ENCODE results near the gene PDE4D. TPM values are rescaled to one million over a fixed set of nuclear protein-coding genes. Genes with fewer than 3 reads are reported as not detected.

PDE4D gene
- total and polyA plus RNA-seq, 2 of the 4 experiments (the other 2 are of a cell fraction) = 1.4 to 7.9 TPM

DNA sequence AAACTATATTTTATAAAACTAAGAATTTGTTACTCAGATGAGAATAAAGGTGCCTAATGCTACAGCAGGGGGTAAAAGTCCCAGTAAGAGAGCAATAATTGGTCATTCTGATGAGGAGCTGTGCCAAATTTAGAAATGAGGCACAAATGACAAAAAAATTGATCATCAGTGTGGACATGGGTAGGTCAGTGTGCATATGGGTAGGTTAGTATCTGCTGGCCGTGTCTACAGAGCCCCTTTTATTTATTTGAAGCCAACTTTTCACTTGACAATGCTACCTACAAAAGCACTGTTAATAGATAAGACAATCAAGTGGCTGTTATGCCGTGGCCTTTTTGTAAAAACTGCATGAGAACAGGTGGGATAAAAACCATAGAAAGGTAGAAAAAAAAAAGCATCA, 856.1 kb downstream of the PDE4D start:
- ChIA-PET CTCF (no interaction called here), POLR2A (ENCODE audit: unreplicated experiment) (no interaction called here)
- Histone ChIP-seq H3K9me3 (ENCODE audit: control insufficient read depth, insufficient read depth, low read length) (no peaks in the 10 kb centered on the region), H4K5ac (ENCODE audit: low read depth, low read length) (peak overlapping the region; percentile 62), H3K4me1 (ENCODE audit: control insufficient read depth, insufficient read depth, low read length) (peaks cover 5% of the 10 kb centered on the region), H3K56ac (ENCODE audit: extremely low read depth, insufficient read depth, low read length) (peak overlapping the region; percentile 34; the same call in 1 of the 2 replicates), H3K27me3 (ENCODE audit: control insufficient read depth, insufficient read depth, low read length) (no peaks in the 10 kb centered on the region), H2AK9ac (replicated peaks; ENCODE audit: low read depth, low read length, poor library complexity) (no peak overlapping the region), H3K4me2 (ENCODE audit: low read depth, low read length) (peak overlapping the region; percentile 94), H2BK15ac (ENCODE audit: low read depth, low read length) (peak overlapping the region; percentile 67; the same call in 1 of the 3 replicates), H4K8ac (ENCODE audit: low read depth in 2 of 2, low read length in 2 of 2) (peak overlapping the region; percentile 11 to 62; a peak in 3 of 4 replicates), H2AFZ (replicated peaks; ENCODE audit: low read length, poor library complexity) (no peak overlapping the region), H4K91ac (ENCODE audit: insufficient read depth, low read depth, low read length) (peak overlapping the region; percentile 48; the same call in 1 of the 2 replicates), H2BK5ac (ENCODE audit: low read depth, low read length, poor library complexity, severe bottlenecking) (peak overlapping the region; percentile 91), H4K20me1 (ENCODE audit: insufficient read depth, low read length) (no peaks in the 10 kb centered on the region; the same call in 1 of the 2 replicates), H3K27ac (ENCODE audit: insufficient read depth, low read length) (peak overlapping the region; percentile 86; the same call in 1 of the 2 replicates), H3K9ac (ENCODE audit: low read depth, low read length) (peak overlapping the region; percentile 100), H3K4ac (ENCODE audit: low read depth, low read length) (peak overlapping the region; percentile 55; the same call in 1 of the 2 replicates), H3K23ac (ENCODE audit: low read depth, low read length) (peak overlapping the region; percentile 80; the same call in 1 of the 2 replicates), H3K79me1 (ENCODE audit: low read depth in 1 of 2, low read length in 2 of 2) (peaks cover 7 to 31% of the 10 kb centered on the region in 2 experiments), H3K9me1 (ENCODE audit: insufficient read depth, low read length) (0 out of 2 replicates have a peak, but pooled peaks cover under 1% of the 10 kb centered on the region), H3K36me3 (ENCODE audit: control insufficient read depth, insufficient read depth, low read length) (no peaks in the 10 kb centered on the region; the same call in 1 of the 2 replicates), H3K4me3 (ENCODE audit: insufficient read depth, low read depth, low read length) (peak overlapping the region; percentile 99), H3K14ac (replicated peaks; ENCODE audit: low read depth, low read length) (peak overlapping the region; percentile 66), H2AK5ac (ENCODE audit: low read depth, low read length) (no peak overlapping the region), H3K18ac (ENCODE audit: low read depth, low read length) (peak overlapping the region; percentile 91), H2BK20ac (ENCODE audit: low read depth, low read length) (peak overlapping the region; percentile 53; the same call in 1 of the 2 replicates), H2BK120ac (ENCODE audit: low read depth, low read length) (peak overlapping the region; percentile 68)
- DNase-seq = no peak
- dilution Hi-C loops (cut with HindIII; ENCODE audit: low sequenced_read_pairs, unreplicated experiment) = no loop called here
- WGBS, 2 experiments (ENCODE audit: extremely low coverage in 2 of 2, insufficient read length in 1 of 2) = no CpG with 5 or more reads among the region's 2 CpGs
- intact Hi-C loops (cut with micrococcal nuclease) = loop anchor here (5.0 kb wide), 3 partner anchors 45 to 330 kb away; no protein-coding TSS in a partner anchor
- in situ Hi-C loops (cut with MboI; ENCODE audit: low sequenced_read_pairs) = no loop called here
- no peak for TF ChIP-seq CEBPB (IDR thresholded peaks at IDR 0.05; ENCODE audit: low read depth, low read length)
- no peak for TF ChIP-seq BHLHE40 (IDR thresholded peaks at IDR 0.05; ENCODE audit: low read depth, low read length)
- no peak for TF ChIP-seq MAFK (IDR thresholded peaks at IDR 0.05; ENCODE audit: low read depth, low read length)
- TF ChIP-seq USF2 (IDR thresholded peaks at IDR 0.05; ENCODE audit: low read depth, low read length) = no peak
- TF ChIP-seq NFE2L2 (IDR thresholded peaks at IDR 0.05; ENCODE audit: low read depth, low read length) = no peak
- TF ChIP-seq RCOR1 (IDR thresholded peaks at IDR 0.05; ENCODE audit: insufficient replicate concordance, low read length) = no peak
- no peak for TF ChIP-seq MXI1 (IDR thresholded peaks at IDR 0.05; ENCODE audit: borderline replicate concordance, low read depth, low read length)
- no peak for TF ChIP-seq FOS (IDR thresholded peaks at IDR 0.05; ENCODE audit: low read depth, low read length)
- no peak for ATAC-seq (ENCODE audit: low read depth)
- BruUV-seq (replicated peaks) = no TSS peak

All from IMR-90 (cell line).